ENCODE results near the gene MAD1L1. TPM values are rescaled to one million over a fixed set of nuclear protein-coding genes. Genes with fewer than 3 reads are reported as not detected.

Gene MAD1L1
- total RNA-seq, 1 donor from 2014 or later = 32.3 TPM

- FAIRE-seq (no peak), DNase-seq (ENCODE audit: low read depth) (no peak)
- Mint-ChIP-seq H3K27me3 (ENCODE audit: low read depth, unreplicated experiment) (no peaks in the 10 kb centered on the region), H3K4me1 (ENCODE audit: low read depth, unreplicated experiment) (peaks cover 5% of the 10 kb centered on the region), H3K36me3 (ENCODE audit: low read depth, unreplicated experiment) (peaks cover 7% of the 10 kb centered on the region), H3K4me3 (ENCODE audit: unreplicated experiment) (no peak overlapping the region), H3K9me3 (ENCODE audit: unreplicated experiment) (no peaks in the 10 kb centered on the region), H3K27ac (ENCODE audit: unreplicated experiment) (no peak overlapping the region)
- no peak overlapping the region for H3K4me2 ChIP-seq (ENCODE audit: low read length)
- H2AFZ ChIP-seq (ENCODE audit: low read depth, low read length) = no peak overlapping the region
- H4K20me1 ChIP-seq (ENCODE audit: insufficient read depth, low read length) = peaks cover 31% of the 10 kb centered on the region
- H3K4me1 ChIP-seq (ENCODE audit: insufficient read depth, low read length) = no peaks in the 10 kb centered on the region
- no peaks in the 10 kb centered on the region for H3K79me2 ChIP-seq (ENCODE audit: insufficient read depth, low read length)
- H3K27ac ChIP-seq (ENCODE audit: low read depth, low read length) = no peak overlapping the region
- no peaks in the 10 kb centered on the region for H3K27me3 ChIP-seq (ENCODE audit: insufficient read depth, low read length)
- H3K9ac ChIP-seq (ENCODE audit: low read length) = no peak overlapping the region
- H3K9me3 ChIP-seq (ENCODE audit: insufficient read depth, low read depth, low read length) = no peaks in the 10 kb centered on the region
- no peak overlapping the region for H3K4me3 ChIP-seq (ENCODE audit: insufficient read depth, low read depth, low read length)
- no peaks in the 10 kb centered on the region for H3K36me3 ChIP-seq (ENCODE audit: insufficient read depth, low read length)
- TF ChIP-seq EZH2 (IDR thresholded peaks at IDR 0.05; ENCODE audit: insufficient read depth, low read length) = no peak
- TF ChIP-seq CTCF (IDR thresholded peaks at IDR 0.05; ENCODE audit: insufficient read depth, low read depth, low read length) = no peak
Observed at GRCh38 chr7:2053395-2053794, 179.3 kb downstream of the MAD1L1 start.

GRCh38 chr7:2052657-2053048 is 180.1 kb downstream of the MAD1L1 start:
- H3K4me1 Mint-ChIP-seq (ENCODE audit: low read depth, unreplicated experiment) = peaks cover 5% of the 10 kb centered on the region
- H3K9me3 Mint-ChIP-seq (ENCODE audit: unreplicated experiment) = no peaks in the 10 kb centered on the region
- H3K27ac ChIP-seq (ENCODE audit: low read depth, low read length) = no peak overlapping the region
- no peaks in the 10 kb centered on the region for H3K9me3 ChIP-seq (ENCODE audit: insufficient read depth, low read depth, low read length)
- no peak overlapping the region for H3K9ac ChIP-seq (ENCODE audit: low read length)
- H3K79me2 ChIP-seq (ENCODE audit: insufficient read depth, low read length) = no peaks in the 10 kb centered on the region
- no peak for FAIRE-seq
- H3K4me3 ChIP-seq (ENCODE audit: insufficient read depth, low read depth, low read length) = no peak overlapping the region
- no peaks in the 10 kb centered on the region for H3K27me3 Mint-ChIP-seq (ENCODE audit: low read depth, unreplicated experiment)
- H3K27ac Mint-ChIP-seq (ENCODE audit: unreplicated experiment) = no peak overlapping the region
- H2AFZ ChIP-seq (ENCODE audit: low read depth, low read length) = no peak overlapping the region
- H3K36me3 ChIP-seq (ENCODE audit: insufficient read depth, low read length) = no peaks in the 10 kb centered on the region
- no peaks in the 10 kb centered on the region for H3K27me3 ChIP-seq (ENCODE audit: insufficient read depth, low read length)
- H3K4me3 Mint-ChIP-seq (ENCODE audit: unreplicated experiment) = no peak overlapping the region
- no peak overlapping the region for H3K4me2 ChIP-seq (ENCODE audit: low read length)
- peaks cover 5% of the 10 kb centered on the region for H3K36me3 Mint-ChIP-seq (ENCODE audit: low read depth, unreplicated experiment)
- peaks cover 35% of the 10 kb centered on the region for H4K20me1 ChIP-seq (ENCODE audit: insufficient read depth, low read length)
- TF ChIP-seq EZH2 (IDR thresholded peaks at IDR 0.05; ENCODE audit: insufficient read depth, low read length) = no peak
- no peaks in the 10 kb centered on the region for H3K4me1 ChIP-seq (ENCODE audit: insufficient read depth, low read length)
- DNase-seq (ENCODE audit: low read depth) = no peak

GRCh38 chr7:2051707-2052656 is 180.8 kb downstream of the MAD1L1 start:
- no peaks in the 10 kb centered on the region for H3K79me2 ChIP-seq (ENCODE audit: insufficient read depth, low read length)
- no peak overlapping the region for H3K27ac ChIP-seq (ENCODE audit: low read depth, low read length)
- no peak overlapping the region for H3K9ac ChIP-seq (ENCODE audit: low read length)
- no peak overlapping the region for H2AFZ ChIP-seq (ENCODE audit: low read depth, low read length)
- no peaks in the 10 kb centered on the region for H3K27me3 Mint-ChIP-seq (ENCODE audit: low read depth, unreplicated experiment)
- H3K36me3 Mint-ChIP-seq (ENCODE audit: low read depth, unreplicated experiment) = peaks cover 1% of the 10 kb centered on the region
- H3K4me2 ChIP-seq (ENCODE audit: low read length) = no peak overlapping the region
- no peak overlapping the region for H3K4me3 ChIP-seq (ENCODE audit: insufficient read depth, low read depth, low read length)
- TF ChIP-seq EZH2 (IDR thresholded peaks at IDR 0.05; ENCODE audit: insufficient read depth, low read length) (no peak), CTCF (IDR thresholded peaks at IDR 0.05; ENCODE audit: insufficient read depth, low read depth, low read length) (no peak)
- H3K4me1 ChIP-seq (ENCODE audit: insufficient read depth, low read length) = no peaks in the 10 kb centered on the region
- H3K4me1 Mint-ChIP-seq (ENCODE audit: low read depth, unreplicated experiment) = peaks cover 5% of the 10 kb centered on the region
- H3K9me3 ChIP-seq (ENCODE audit: insufficient read depth, low read depth, low read length) = no peaks in the 10 kb centered on the region
- peak overlapping the region; percentile 26 for H3K27ac Mint-ChIP-seq (ENCODE audit: unreplicated experiment)
- no peaks in the 10 kb centered on the region for H3K27me3 ChIP-seq (ENCODE audit: insufficient read depth, low read length)
- no peak overlapping the region for H3K4me3 Mint-ChIP-seq (ENCODE audit: unreplicated experiment)
- DNase-seq (ENCODE audit: low read depth) (no peak), FAIRE-seq (no peak)
- peaks cover 35% of the 10 kb centered on the region for H4K20me1 ChIP-seq (ENCODE audit: insufficient read depth, low read length)
- no peaks in the 10 kb centered on the region for H3K36me3 ChIP-seq (ENCODE audit: insufficient read depth, low read length)
- H3K9me3 Mint-ChIP-seq (ENCODE audit: unreplicated experiment) = no peaks in the 10 kb centered on the region
